HG03045 (cell line): ENCODE measurements around the gene AURKAIP1.
"Not testable (repeated sequence)": the region's sequence is repeated elsewhere in the genome, so short reads cannot be mapped to it uniquely, and the experiment has no call there.

Experiments used
- ATAC-seq: cut with Tn5 transposase; IDR thresholded peaks from one replicate; pipeline ENCODE4 v1.9.1; 2021; ENCODE audit warnings: mild to moderate bottlenecking, moderate library complexity; ENCODE audit not compliant: unreplicated experiment

AURKAIP1 gene

GRCh38 chr1:1406821-1407635 is 32.0 kb upstream of the AURKAIP1 start, which contains the start of gene MRPL20:
TSS of gene MRPL20 (minus strand) at chr1:1407293. CDS start at chr1:1407217, 76 bp downstream.
- peak; percentile 81 for ATAC-seq

DNA sequence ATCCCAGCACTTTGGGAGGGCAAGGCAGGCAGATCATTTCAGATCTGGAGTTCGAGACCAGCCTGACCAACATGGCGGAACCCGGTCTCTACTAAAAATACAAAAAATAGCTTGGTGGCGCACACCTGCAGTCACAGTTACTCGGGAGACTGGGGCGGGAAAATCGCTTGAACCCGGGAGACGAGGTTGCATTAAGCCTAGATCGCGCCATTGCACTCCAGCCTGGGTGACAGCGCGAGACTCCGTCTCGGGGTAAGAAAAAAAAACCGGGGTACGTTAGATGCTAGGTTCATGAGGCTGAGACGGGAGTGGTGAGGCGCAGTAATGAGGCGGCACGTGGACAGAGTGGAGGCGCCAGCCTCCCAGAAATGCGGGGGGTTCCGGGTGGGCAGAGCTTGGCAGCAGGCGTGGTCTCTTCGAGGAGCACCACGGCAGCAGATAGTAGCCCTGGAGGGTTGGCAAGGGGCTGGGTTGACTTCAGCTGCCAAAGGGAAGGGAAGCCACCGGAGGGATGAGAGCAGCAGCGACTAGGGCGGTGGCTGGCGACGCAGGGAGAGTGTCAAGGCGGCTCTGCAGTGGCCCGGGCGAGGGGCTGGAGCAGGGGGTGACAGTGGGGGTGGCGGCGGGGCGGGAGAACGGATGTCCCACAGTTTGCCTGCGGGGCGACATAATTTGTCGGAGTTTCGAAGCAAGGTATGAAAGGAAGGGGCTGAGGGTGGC is 31.3 kb upstream of the AURKAIP1 start:
- peak; percentile 6 for ATAC-seq

- no peak for ATAC-seq
Measured at GRCh38 chr1:1403653-1404052, 28.6 kb upstream of the AURKAIP1 start.

- ATAC-seq, result not testable (repeated sequence)
Measured at GRCh38 chr1:1402901-1403392, 27.9 kb upstream of the AURKAIP1 start.

DNA sequence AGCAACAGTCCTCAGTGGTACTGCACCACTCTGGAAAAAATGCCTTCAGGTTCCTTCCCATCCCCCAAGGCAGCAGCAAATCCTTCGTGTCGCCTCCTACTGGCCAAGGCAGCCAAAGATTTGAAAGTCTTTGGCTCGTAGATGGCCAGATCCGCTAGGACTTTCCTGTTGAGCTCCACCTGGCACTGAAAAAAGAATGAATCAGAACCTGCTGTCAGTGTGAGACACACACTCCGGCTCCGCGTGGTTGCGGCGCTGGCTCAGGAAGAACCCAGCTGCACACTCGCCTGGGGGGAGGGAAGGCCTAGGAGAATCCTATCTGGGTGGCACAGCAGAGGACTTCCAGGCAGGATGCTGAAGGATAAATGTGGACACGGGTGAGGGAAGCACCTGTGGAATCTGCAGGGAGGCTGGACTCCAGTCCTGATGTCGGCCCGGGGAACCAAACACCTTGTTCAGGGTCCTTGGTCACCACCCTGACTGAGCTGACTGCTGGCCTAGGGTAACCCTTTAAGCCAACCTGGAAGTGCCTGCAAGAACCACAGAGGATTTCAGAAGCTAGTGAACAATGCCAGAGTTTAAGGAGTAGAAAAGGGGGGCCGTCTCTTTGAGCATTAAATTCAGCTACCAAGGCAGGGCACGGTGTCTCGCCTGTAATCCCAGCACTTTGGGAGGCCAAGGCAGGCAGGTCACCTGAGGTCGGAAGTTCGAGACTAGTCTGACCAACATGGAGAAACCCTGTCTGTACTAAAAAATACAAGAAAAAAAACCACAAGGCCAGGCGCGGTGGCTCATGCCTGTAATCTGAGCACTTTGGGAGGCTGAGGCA is 27.3 kb upstream of the AURKAIP1 start:
- no peak for ATAC-seq

DNA sequence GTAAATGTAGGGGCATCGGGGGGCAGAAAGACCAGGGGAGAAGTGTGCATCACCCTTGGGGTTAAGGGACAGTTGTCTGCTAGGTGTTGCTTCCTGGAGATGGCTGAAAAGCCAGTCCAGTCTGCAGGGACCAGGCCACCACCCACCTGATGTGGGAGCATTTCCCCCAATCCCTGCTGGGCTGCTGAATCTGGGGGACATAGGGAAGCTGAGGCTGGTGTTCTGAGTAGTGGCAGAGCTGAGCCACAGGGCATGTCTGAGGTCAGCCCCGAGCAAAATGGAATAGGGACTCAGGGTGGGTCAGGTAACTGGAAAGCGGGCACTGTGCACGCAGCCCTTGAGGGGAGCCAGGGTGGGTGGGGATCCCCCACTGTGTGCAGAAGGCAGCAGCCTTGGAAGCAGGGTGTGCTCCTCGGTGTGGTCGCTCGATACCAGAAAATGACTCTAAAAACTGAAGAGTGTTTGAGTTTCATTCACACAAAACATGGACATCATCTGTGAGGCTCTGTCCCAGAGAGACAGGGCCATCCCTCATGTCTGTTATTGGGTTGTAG is 26.5 kb upstream of the AURKAIP1 start:
- ATAC-seq, result no peak

GRCh38 chr1:1400576-1401456 is 25.8 kb upstream of the AURKAIP1 start:
- no peak for ATAC-seq

- no peak for ATAC-seq
Measured at GRCh38 chr1:1399872-1400575, 25.0 kb upstream of the AURKAIP1 start.

DNA sequence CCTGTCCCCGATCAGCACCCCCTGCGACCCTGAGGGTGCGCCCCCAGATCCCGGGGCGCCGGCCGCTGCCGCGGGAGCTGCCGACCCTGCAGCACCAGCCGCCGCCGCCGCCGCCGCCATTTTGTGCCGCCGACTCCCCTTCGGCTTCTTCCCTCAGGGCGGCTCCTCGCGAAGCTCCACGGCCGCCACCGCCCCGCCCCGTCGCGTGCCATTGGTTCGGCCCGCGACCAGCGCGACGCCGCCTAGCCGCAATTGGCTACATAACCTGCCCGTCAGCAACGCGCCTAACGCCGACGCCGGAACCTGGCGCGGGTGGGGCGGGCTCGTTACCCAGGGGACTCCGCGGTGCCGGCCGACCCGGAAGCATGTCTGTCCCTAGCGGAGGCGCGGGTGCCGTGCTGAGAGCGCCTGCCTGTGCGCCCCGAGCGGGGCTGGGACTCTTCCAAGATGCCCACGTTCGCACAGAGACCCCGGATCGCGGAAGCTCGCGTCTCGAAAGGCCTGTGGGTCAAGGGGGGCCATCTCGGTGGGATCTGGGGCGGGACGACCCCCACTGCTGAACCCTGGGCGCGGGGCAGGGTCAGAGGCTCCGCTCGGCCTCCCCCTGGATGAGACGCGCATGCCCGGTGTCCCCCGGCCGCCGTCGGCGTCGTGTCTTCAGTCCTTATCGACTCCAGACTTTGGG is 24.3 kb upstream of the AURKAIP1 start, which contains the start of gene CCNL2:
TSS of gene CCNL2 (minus strand) at position 149 of the 685 bp plus-strand sequence. CDS start at position 120, 29 bp downstream.
- peak; percentile 91 for ATAC-seq

DNA sequence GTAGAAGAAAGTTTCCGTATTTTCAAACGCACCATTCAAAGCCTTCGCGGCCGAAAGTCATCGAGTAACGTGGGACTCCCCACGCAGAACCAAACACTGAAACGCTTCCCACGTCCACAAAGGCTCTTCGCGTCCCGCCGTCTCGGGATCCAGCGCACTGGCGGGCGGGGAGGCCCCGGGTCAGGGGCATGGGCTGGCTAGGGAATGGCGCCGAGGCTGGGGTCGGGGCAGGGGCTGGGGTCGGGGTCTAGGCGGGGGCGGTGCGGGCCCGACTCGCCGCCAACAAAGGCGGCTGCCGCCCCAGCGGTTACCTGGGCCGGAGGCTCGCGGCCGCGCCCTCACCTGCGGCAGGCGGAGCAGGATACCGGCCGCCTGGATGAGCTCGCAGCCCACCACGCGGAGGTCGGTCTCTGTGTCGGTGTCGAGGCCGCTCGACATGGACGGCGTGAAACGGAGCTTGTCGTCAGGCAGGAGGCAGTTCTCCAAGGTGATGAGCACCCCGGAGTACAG is 23.7 kb upstream of the AURKAIP1 start:
- ATAC-seq, result peak; percentile 3

- no peak for ATAC-seq
Measured at GRCh38 chr1:1397839-1398523, 23.0 kb upstream of the AURKAIP1 start.

DNA sequence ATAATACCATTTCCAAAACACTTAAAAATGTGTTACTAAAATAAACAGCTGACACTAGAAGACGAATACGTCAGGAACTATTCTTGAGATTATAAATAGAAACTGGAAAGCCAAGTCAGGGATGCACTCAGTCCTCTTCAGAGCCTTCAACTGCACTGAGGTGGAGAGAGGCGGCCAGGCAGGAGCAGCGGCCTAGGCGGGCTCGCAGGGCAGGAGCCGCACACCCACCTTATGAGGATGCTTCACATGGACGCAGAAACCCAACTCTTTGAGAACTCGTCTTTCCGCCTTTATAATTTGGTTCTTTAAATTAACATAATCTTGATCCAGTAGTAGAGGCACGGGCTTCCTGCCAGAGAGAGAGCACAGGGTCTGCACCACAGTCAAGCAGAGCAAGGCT is 20.2 kb upstream of the AURKAIP1 start:
- no peak for ATAC-seq

- no peak for ATAC-seq
Measured at GRCh38 chr1:1394116-1394515, 19.1 kb upstream of the AURKAIP1 start.

GRCh38 chr1:1393428-1393827 is 18.4 kb upstream of the AURKAIP1 start:
- ATAC-seq, result no peak

GRCh38 chr1:1393014-1393413 is 18.0 kb upstream of the AURKAIP1 start:
- ATAC-seq, result no peak

DNA sequence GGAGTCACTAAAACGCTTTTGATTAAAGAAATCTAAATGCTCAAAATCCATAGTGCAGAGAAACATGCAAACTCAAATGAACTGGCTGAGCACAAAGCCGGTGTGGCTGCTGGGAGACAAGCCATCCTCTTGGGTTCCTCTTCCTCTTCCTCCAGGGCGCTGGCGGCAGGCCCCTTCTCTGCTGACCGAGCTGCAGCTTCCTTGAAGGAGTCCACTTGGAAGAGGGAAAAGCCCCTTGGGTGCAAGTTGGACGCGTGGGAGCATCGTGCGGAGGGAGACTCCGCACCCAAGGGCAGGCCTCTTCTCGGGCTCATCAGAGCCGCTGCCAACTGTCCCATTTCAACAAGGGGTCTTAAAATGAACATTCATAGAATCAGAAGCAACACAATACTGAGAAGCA is 16.2 kb upstream of the AURKAIP1 start:
- ATAC-seq, result no peak

- no peak for ATAC-seq
Measured at GRCh38 chr1:1390675-1391074, 15.7 kb upstream of the AURKAIP1 start.

GRCh38 chr1:1388078-1388472 is 13.1 kb upstream of the AURKAIP1 start:
- ATAC-seq, result no peak
